Measurements from ENCODE around the gene MRE11.

Gene MRE11

GRCh38 chr11:94504689-94505293 lies 11.1 kb upstream of the MRE11 start:
- peak in 1 of 2 donors; percentile 36 for DNase-seq

- no peak for DNase-seq
Measured at GRCh38 chr11:94501522-94501921, 7.9 kb upstream of the MRE11 start.

GRCh38 chr11:94500181-94500580 lies 6.5 kb upstream of the MRE11 start:
- no peak for DNase-seq

- no peak for DNase-seq
Measured at GRCh38 chr11:94494126-94494680, 559 bp upstream of the MRE11 start.

GRCh38 chr11:94486068-94486467 lies 7.6 kb downstream of the MRE11 start:
- DNase-seq = no peak

GRCh38 chr11:94481342-94481741 lies 12.3 kb downstream of the MRE11 start:
- no peak for DNase-seq

- DNase-seq = peak in 1 of 2 donors; percentile 16
Measured at GRCh38 chr11:94477624-94478023, 16.0 kb downstream of the MRE11 start.

GRCh38 chr11:94472916-94473799 lies 20.5 kb downstream of the MRE11 start:
- no peak for DNase-seq

- no peak for DNase-seq
Measured at GRCh38 chr11:94469416-94469815, 24.2 kb downstream of the MRE11 start.

- no peak for DNase-seq
Measured at GRCh38 chr11:94459576-94459975, 34.1 kb downstream of the MRE11 start.

GRCh38 chr11:94457118-94458029 lies 36.3 kb downstream of the MRE11 start:
- DNase-seq = no peak

GRCh38 chr11:94455861-94456260 lies 37.8 kb downstream of the MRE11 start:
- no peak for DNase-seq

GRCh38 chr11:94454301-94454700 lies 39.3 kb downstream of the MRE11 start:
- DNase-seq = no peak

- no peak for DNase-seq
Measured at GRCh38 chr11:94452988-94453387, 40.7 kb downstream of the MRE11 start.

GRCh38 chr11:94450048-94450447 lies 43.6 kb downstream of the MRE11 start:
- DNase-seq = no peak

- no peak for DNase-seq
Measured at GRCh38 chr11:94449437-94449836, 44.2 kb downstream of the MRE11 start.

- DNase-seq = no peak
Measured at GRCh38 chr11:94449029-94449428, 44.6 kb downstream of the MRE11 start.

- DNase-seq = no peak
Measured at GRCh38 chr11:94447149-94447548, 46.5 kb downstream of the MRE11 start.

GRCh38 chr11:94445641-94446040 lies 48.0 kb downstream of the MRE11 start:
- DNase-seq = no peak

GRCh38 chr11:94433049-94433448 lies 60.6 kb downstream of the MRE11 start:
- no peak for DNase-seq

GRCh38 chr11:94424662-94425061 lies 69.0 kb downstream of the MRE11 start:
- no peak for DNase-seq

- no peak for DNase-seq
Measured at GRCh38 chr11:94424011-94424410, 69.6 kb downstream of the MRE11 start.

GRCh38 chr11:94423507-94423906 lies 70.1 kb downstream of the MRE11 start:
- DNase-seq = no peak

Data from hippocampal formation (tissue), 2 donors.